Heart right ventricle (tissue), 16 donors: ENCODE results near the gene ATAD1. TPM values are rescaled to one million over a fixed set of nuclear protein-coding genes. Genes with fewer than 3 reads are reported as not detected.
"Not testable (repeated sequence)": the region's sequence is repeated elsewhere in the genome, so short reads cannot be mapped to it uniquely, and the experiment has no call there.

ENCODE experiments used
- ATAC-seq, 8 donors: fragments of 200-7000 bp; cut with Tn5 transposase; one replicate each; pipeline ENCODE4 v1.9.1; 2020; ENCODE audit warnings: mild to moderate bottlenecking in 8 of 8, moderate library complexity in 8 of 8, moderate number of reproducible peaks in 1 of 8
- DNase-seq, 2 donors: peaks; one replicate each; pipeline ENCODE4 v3.0.0-alpha.2; 2020
- H3K27ac ChIP-seq, 10 donors: fragments of 200-600 bp; sonication (generic) in 2 of 10; one replicate each; pipeline versions ENCODE4 v1.5.0 to v1.8.0; 2020 to 2022; ENCODE audit warnings: mild to moderate bottlenecking in 3 of 10
- H3K27me3 ChIP-seq, 7 donors: fragments of 200-600 bp; one replicate each; pipeline ENCODE4 v1.8.0; 2021 to 2022; ENCODE audit warnings: mild to moderate bottlenecking in 2 of 7
- H3K36me3 ChIP-seq, 9 donors: fragments of 200-600 bp; sonication (generic) in 1 of 9; one replicate each; pipeline versions ENCODE4 v1.5.0 to v1.8.0; 2020 to 2022; ENCODE audit warnings: mild to moderate bottlenecking in 2 of 9
- H3K4me1 ChIP-seq, 9 donors: fragments of 200-600 bp; sonication (generic) in 1 of 9; one replicate each; pipeline versions ENCODE4 v1.5.0 to v1.8.0; 2020 to 2022; ENCODE audit warnings: mild to moderate bottlenecking in 4 of 9
- H3K4me3 ChIP-seq, 10 donors: fragments of 200-600 bp; sonication (generic) in 2 of 10; one replicate each; pipeline versions ENCODE4 v1.5.0 to v1.8.0; 2020 to 2022; ENCODE audit warnings: mild to moderate bottlenecking in 7 of 10, moderate library complexity in 2 of 10
- H3K9me3 ChIP-seq, 11 donors: fragments of 200-600 bp in 10 of 11; sonication (generic) in 2 of 11; one replicate each; pipeline versions ENCODE4 v1.5.0 to v1.8.0; 2013 to 2022; ENCODE audit warnings: mild to moderate bottlenecking in 2 of 11, control low read depth in 1 of 11, moderate library complexity in 1 of 11
- WGBS, 2 donors: extraction: QIAGEN DNeasy Blood & Tissue Kit; methylation state at CpG; one replicate each; pipeline ENCODE4 v1.1.7; 2013; ENCODE audit warnings: inconsistent platforms in 1 of 2; 5-methylcytosine and 5-hydroxymethylcytosine counted together
- intact Hi-C, 10 donors: fragments of 100-400 bp; cut with DNase I; formaldehyde crosslinking; loops; one replicate each; pipeline versions ENCODE4 v1.11.1 to v1.14.2; 2022
- polyA plus RNA-seq, 2 donors: library from polyadenylated mRNA; stranded (reverse); fragments of 200-250 nt; gene quantifications; one replicate each; pipeline ENCODE4 v1.2.3, GENCODE V29; 2013
- total RNA-seq, 10 donors: library from RNA; stranded (reverse); fragmentation: NEBNext Ultra II Directional in 3 of 10; extraction: Animal tissue kit (Norgen Biotek cat#: 25700) in 3 of 10; gene quantifications; one replicate each; pipeline versions ENCODE4 v1.2.1 to v1.2.4, GENCODE V29; 2021 to 2023
- TF ChIP-seq, protein P1 (sequence below), 9 donors: fragments of 200-600 bp; sonication (generic) in 2 of 9; IDR thresholded peaks; one replicate each; pipeline versions ENCODE4 v1.5.0 to v1.8.0; 2021 to 2022; ENCODE audit warnings: antibody characterized with exemption in 9 of 9, mild to moderate bottlenecking in 5 of 9, moderate library complexity in 1 of 9
- donor health status: Arrhythmogenic right ventricular cardiomyopathy.
- donor health status: ischemic (EF 13 %, LVEDD 7.1; RV severe dilation, severe dysfunction).
- donor health status: healthy with polysubstance abuse.
- donor health status: DM: no; HTN: yes; CAD: no.
- donor health status: DM: no; HTN: no; CAD: no.
- donor health status: ischemic (EF 25% LVEDD 6.9; RV normal size, moderate dysfunction).
- donor health status: ischemic (EF 25% LVEDD 5.7; RV mildly dilated, moderate dysfunction).
- donor health status: healthy.
- donor health status: DM: yes; HTN: yes; CAD: no.
- donor health status: Ischemic cardiomyopathy.
- donor health status: ischemic (EF 35%, LVEDD 5.7; RV mildly dilated, moderate dysfunction).
- donor health status: nonischemic (EF 11% LVEDD 7.7; RV severe dilation, severe dysfunction).
- donor health status: DM: yes; HTN: yes; CAD: no.
- donor health status: PGD.
- donor health status: ischemic (EF 29% LVEDD 5.4; RV normal size, mild dysfunction).
- donor health status: nonischemic (EF 23%, LVEDD 6.1; RV moderate dilation, normal function).

Gene ATAD1
- total and polyA plus RNA-seq, 12 donors = 18.4 to 147 (median 97.8) TPM

DNA sequence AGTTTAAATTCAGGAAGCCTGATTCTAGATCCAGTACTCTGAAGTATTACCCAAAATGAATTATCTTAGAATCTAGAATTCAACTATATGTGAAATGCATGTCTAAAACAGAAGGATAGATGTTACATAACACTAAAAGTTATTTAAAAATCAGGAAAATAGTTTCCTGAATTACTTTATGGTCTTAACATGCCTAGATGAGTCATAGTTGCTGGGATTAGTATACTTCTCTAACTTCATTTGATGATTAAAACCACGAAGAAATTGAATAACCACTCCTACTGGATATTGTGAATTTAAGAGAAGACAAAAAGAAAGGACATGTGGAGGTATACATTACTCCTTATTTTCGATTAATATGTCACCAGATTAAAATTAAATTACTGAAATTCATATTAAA lies 65.5 kb downstream of the ATAD1 start:
- intact Hi-C loops = no loop called here
- H3K27ac ChIP-seq = no peak overlapping the region
- H3K36me3 ChIP-seq = peaks cover 0 to 63% (median 16%) of the 10 kb centered on the region in 9 donors
- ATAC-seq (no peak), DNase-seq (no peak)
- TF ChIP-seq, protein P1, sequence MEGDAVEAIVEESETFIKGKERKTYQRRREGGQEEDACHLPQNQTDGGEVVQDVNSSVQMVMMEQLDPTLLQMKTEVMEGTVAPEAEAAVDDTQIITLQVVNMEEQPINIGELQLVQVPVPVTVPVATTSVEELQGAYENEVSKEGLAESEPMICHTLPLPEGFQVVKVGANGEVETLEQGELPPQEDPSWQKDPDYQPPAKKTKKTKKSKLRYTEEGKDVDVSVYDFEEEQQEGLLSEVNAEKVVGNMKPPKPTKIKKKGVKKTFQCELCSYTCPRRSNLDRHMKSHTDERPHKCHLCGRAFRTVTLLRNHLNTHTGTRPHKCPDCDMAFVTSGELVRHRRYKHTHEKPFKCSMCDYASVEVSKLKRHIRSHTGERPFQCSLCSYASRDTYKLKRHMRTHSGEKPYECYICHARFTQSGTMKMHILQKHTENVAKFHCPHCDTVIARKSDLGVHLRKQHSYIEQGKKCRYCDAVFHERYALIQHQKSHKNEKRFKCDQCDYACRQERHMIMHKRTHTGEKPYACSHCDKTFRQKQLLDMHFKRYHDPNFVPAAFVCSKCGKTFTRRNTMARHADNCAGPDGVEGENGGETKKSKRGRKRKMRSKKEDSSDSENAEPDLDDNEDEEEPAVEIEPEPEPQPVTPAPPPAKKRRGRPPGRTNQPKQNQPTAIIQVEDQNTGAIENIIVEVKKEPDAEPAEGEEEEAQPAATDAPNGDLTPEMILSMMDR (IDR thresholded peaks at IDR 0.05) = no peak
- no peaks in the 10 kb centered on the region for H3K9me3 ChIP-seq
- no peaks in the 10 kb centered on the region for H3K27me3 ChIP-seq
- 88 to 94% methylated on average over 2 of the region's 2 CpGs for WGBS, 2 donors
- peaks cover 0 to 8% (median 3%) of the 10 kb centered on the region in 9 donors for H3K4me1 ChIP-seq
- no peak overlapping the region for H3K4me3 ChIP-seq

DNA sequence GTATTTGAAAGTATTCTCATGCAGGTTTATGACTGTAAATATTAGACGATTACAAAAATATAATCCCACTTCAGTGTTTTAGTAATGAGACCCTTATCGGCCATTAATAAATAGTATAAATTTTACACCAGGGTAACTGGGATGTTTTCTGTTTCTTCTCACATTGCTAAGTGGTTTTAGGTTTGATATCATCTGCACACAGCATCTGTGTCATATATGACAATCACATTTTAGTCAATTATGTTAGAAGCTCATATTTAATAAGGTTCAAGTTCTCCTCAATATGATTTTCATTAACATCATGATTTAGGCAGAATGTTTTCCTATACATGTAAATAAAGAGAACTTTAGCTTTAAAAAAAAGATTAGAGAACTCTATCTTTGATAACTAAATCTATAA lies 66.8 kb downstream of the ATAD1 start:
- TF ChIP-seq, protein P1 (IDR thresholded peaks at IDR 0.05) = no peak
- peaks cover 0 to 8% (median 0%) of the 10 kb centered on the region in 9 donors for H3K4me1 ChIP-seq
- no peak for DNase-seq
- H3K27ac ChIP-seq = no peak overlapping the region
- no peaks in the 10 kb centered on the region for H3K27me3 ChIP-seq
- intact Hi-C loops = no loop called here
- peaks cover 0 to 55% (median 16%) of the 10 kb centered on the region in 9 donors for H3K36me3 ChIP-seq
- no peaks in the 10 kb centered on the region for H3K9me3 ChIP-seq
- WGBS, 2 donors = 97% methylated on average over 2 of the region's 2 CpGs
- no peak overlapping the region for H3K4me3 ChIP-seq
- no peak for ATAC-seq

DNA sequence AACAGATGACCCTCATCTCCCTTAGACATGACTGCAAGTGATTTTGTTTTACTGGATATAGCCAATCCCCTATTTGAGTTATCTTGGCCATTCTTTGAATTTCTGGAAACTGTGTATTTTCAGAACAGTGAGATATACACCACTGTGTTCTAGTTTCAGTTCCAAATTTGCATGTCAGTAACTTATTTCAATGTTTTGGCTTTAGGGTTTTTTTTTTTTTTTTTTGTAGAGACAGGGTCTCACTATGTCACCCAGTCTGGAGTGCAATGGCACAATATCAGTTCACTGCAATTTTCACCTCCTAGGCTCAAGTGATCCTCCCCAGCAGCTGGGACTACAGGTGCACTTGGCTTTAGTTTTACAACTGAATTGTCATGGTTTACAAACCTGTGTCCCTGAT lies 67.2 kb downstream of the ATAD1 start:
- TF ChIP-seq, protein P1 (IDR thresholded peaks at IDR 0.05) = no peak

DNA sequence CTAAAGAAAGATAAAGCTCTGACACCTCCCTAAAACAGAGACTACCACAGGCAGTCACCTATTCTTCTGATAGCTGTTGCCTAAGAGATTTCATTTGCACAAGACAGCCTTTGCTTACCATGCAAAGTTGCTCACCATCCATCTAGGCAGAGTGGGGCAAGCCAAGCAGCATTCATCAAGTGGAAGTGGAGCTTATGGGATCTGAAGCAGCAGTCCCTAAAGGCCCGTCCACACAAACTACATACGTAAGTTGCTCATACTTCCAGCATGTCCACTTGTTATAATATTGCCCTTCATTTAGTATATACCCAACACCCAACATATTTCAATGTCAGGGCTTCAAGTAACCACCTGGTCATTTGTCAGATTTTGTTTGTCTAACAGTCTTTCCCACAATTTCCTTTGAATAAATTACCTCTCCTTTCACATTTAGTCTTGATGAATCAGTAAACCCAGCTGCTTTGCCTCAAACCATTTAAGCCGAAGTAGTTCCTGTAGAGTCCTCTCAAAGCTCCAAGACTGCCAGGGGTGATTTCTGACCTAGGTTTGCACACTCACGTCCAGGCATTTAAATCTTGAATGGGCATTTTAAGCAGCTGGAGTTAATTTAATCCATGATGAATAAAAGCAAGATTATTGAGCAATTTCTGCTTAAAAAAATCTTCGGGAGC lies 67.9 kb downstream of the ATAD1 start:
- intact Hi-C loops = no loop called here
- H3K4me3 ChIP-seq = no peak overlapping the region
- no peaks in the 10 kb centered on the region for H3K9me3 ChIP-seq
- no peaks in the 10 kb centered on the region for H3K27me3 ChIP-seq
- peaks cover 0 to 8% (median 0%) of the 10 kb centered on the region in 9 donors for H3K4me1 ChIP-seq
- DNase-seq = no peak
- ATAC-seq = peak in 2 of 8 donors; percentile 22 to 31
- H3K27ac ChIP-seq = no peak overlapping the region
- H3K36me3 ChIP-seq = peaks cover 0 to 49% (median 7%) of the 10 kb centered on the region in 9 donors
- 73 to 76% methylated on average over 5 of the region's 5 CpGs for WGBS, 2 donors
- TF ChIP-seq, protein P1 (IDR thresholded peaks at IDR 0.05) = no peak

More for the DNA sequence above, 67.2 kb downstream of the ATAD1 start:
- Histone ChIP-seq H3K36me3 (peaks cover 0 to 54% (median 13%) of the 10 kb centered on the region in 9 donors), H3K9me3 (no peaks in the 10 kb centered on the region), H3K27ac (no peak overlapping the region), H3K4me3 (no peak overlapping the region), H3K4me1 (peaks cover 0 to 8% (median 0%) of the 10 kb centered on the region in 9 donors), H3K27me3 (no peaks in the 10 kb centered on the region)
- DNase-seq = no peak
- ATAC-seq = no peak
- intact Hi-C loops = no loop called here

DNA sequence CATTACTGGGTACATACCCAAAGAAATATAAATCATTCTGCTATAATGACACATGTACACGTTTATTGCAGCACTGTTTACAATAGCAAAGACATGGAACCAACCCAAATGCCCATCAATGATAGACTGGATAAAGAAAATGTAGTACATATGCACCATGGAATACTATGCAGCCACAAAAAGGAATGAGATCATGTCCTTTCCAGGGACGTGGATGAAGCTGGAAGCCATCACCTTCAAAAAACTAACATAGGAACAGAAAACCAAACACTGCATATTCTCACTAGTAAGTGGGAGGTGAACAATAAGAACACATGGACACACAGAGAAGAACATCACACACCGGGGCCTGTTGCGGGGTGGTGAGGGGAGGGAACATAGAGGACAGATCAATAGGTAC lies 69.8 kb downstream of the ATAD1 start:
- H3K4me1 ChIP-seq, H3K4me3 ChIP-seq, H3K27me3 ChIP-seq, intact Hi-C loops, DNase-seq, H3K27ac ChIP-seq, H3K9me3 ChIP-seq: not testable (repeated sequence)
- peaks cover 0 to 44% (median 10%) of the 10 kb centered on the region in 9 donors for H3K36me3 ChIP-seq
- 96 to 98% methylated on average over 4 of the region's 4 CpGs for WGBS, 2 donors
- peak in 1 of 8 donors; percentile 37 for ATAC-seq
